Transverse colon (tissue), 4 donors: Measurements from ENCODE around the gene FGD4. TPM values are rescaled to one million over a fixed set of nuclear protein-coding genes. Genes with fewer than 3 reads are reported as not detected.
"Not testable (repeated sequence)": the region's sequence is repeated elsewhere in the genome, so short reads cannot be mapped to it uniquely, and the experiment has no call there.

Experiments used
- DNase-seq: peaks from one replicate; pipeline ENCODE4 v3.0.0-alpha.2; 2019
- H3K27ac ChIP-seq, 4 donors: fragments of 200-600 bp; sonication (generic); 2 replicates each; pipeline ENCODE4 v1.5.1; 2016 to 2018; ENCODE audit warnings: inconsistent platforms in 4 of 4
- H3K27me3 ChIP-seq: fragments of 200-600 bp; sonication (generic); 2 replicates; pipeline ENCODE4 v1.5.1; 2017; ENCODE audit warnings: inconsistent platforms
- H3K36me3 ChIP-seq, 4 donors: fragments of 200-600 bp; sonication (generic); 2 replicates each; pipeline ENCODE4 v1.5.1; 2017 to 2019; ENCODE audit warnings: inconsistent platforms in 4 of 4
- H3K4me1 ChIP-seq, 4 donors: fragments of 200-600 bp; sonication (generic); 2 replicates each; pipeline ENCODE4 v1.5.1; 2017 to 2020; ENCODE audit warnings: inconsistent platforms in 4 of 4
- H3K4me3 ChIP-seq, 4 donors: fragments of 200-600 bp; sonication (generic); 1 replicate in 1 of 4; 2 replicates in 3 of 4; pipeline versions ENCODE4 v1.5.1 to v1.6.1; 2017 to 2019; ENCODE audit warnings: inconsistent platforms in 4 of 4
- H3K9me3 ChIP-seq, 2 donors: fragments of 200-600 bp; sonication (generic); 2 replicates each; pipeline ENCODE4 v1.5.1; 2017 to 2019; ENCODE audit warnings: inconsistent platforms in 2 of 2
- CTCF ChIP-seq, 5 experiments: fragments of 200-600 bp in 3 of 5; fragments of 450-650 bp in 2 of 5; sonication (generic) in 3 of 5; IDR thresholded peaks; 1 replicate in 2 of 5; 2 replicates in 3 of 5; pipeline ENCODE4 v1.5.1; 2016 to 2017; ENCODE audit warnings: antibody characterized with exemption in 5 of 5, inconsistent platforms in 3 of 5, mild to moderate bottlenecking in 2 of 5, moderate library complexity in 1 of 5
- EP300 ChIP-seq: sonication (generic); formaldehyde crosslinking; IDR thresholded peaks from one replicate; pipeline ENCODE4 v1.6.1; 2017; ENCODE audit warnings: antibody characterized with exemption, low read depth
- POLR2A ChIP-seq: fragments of 450-650 bp; IDR thresholded peaks from one replicate; pipeline ENCODE4 v1.6.1; 2016; ENCODE audit warnings: antibody characterized with exemption, mild to moderate bottlenecking, moderate library complexity
- POLR2AphosphoS5 ChIP-seq, 3 donors: sonication (generic); formaldehyde crosslinking; IDR thresholded peaks; one replicate each; pipeline ENCODE4 v1.6.1; 2016; ENCODE audit warnings: antibody characterized with exemption in 3 of 3
- WGBS, 2 donors: methylation state at CpG; one replicate each; pipeline ENCODE4 v1.1.5; 2018; ENCODE audit warnings: low coverage in 1 of 2; 5-methylcytosine and 5-hydroxymethylcytosine counted together
- in situ Hi-C, 4 donors: fragments of 200-750 bp; cut with MboI; loops; one replicate each; pipeline versions ENCODE4 v1.15.0 to v1.15.1; 2017; ENCODE audit warnings: low sequenced_read_pairs in 3 of 4, low pct_ligation_motif_present in 1 of 4, low pct_unique_long_range_greater_than_20kb in 1 of 4
- intact Hi-C: fragments of 100-400 bp; cut with DNase I; formaldehyde crosslinking; loops from one replicate; pipeline ENCODE4 v1.15.1; 2023; ENCODE audit warnings: low total_unique reads
- total RNA-seq, 4 donors: library from RNA; depleted of rRNA; stranded (reverse); fragments of >200 nt; gene quantifications; one replicate each; pipeline ENCODE4 v1.1.0, GENCODE V29; 2016

FGD4 gene
- total RNA-seq, 4 donors from 2014 or later, result 80.2 to 132 (median 98.2) TPM

- peaks cover 3 to 7% (median 5%) of the 10 kb centered on the region in 4 donors for H3K4me1 ChIP-seq
- H3K4me3 ChIP-seq, result no peak overlapping the region
- H3K9me3 ChIP-seq, result no peaks in the 10 kb centered on the region
- 44 to 51% methylated on average over 4 to 5 of the region's 5 CpGs for WGBS, 2 donors
- no peaks in the 10 kb centered on the region for H3K27me3 ChIP-seq
- TF ChIP-seq CTCF (IDR thresholded peaks at IDR 0.05) (no peak), EP300 (no peak), POLR2AphosphoS5 (IDR thresholded peaks at IDR 0.05) (no peak), POLR2A (no peak)
- intact Hi-C loops (no loop called here), in situ Hi-C loops (no loop called here)
- peak overlapping the region; percentile 21 to 60 (median 47) for H3K27ac ChIP-seq
- H3K36me3 ChIP-seq, result no peaks in the 10 kb centered on the region
- DNase-seq, result no peak
These were observed 123.2 kb downstream of the FGD4 start for GRCh38 chr12:32522331-32523221.

- H3K27me3 ChIP-seq, H3K36me3 ChIP-seq, H3K9me3 ChIP-seq, DNase-seq, H3K27ac ChIP-seq, in situ Hi-C loops, intact Hi-C loops, H3K4me3 ChIP-seq, H3K4me1 ChIP-seq: not testable (repeated sequence)
- WGBS, 2 donors, result 91% methylated on average over 19 of the region's 20 CpGs; no CpG with 5 or more reads in 1 of the 2 donors
These were observed 126.4 kb downstream of the FGD4 start for GRCh38 chr12:32525802-32526201.

GRCh38 chr12:32526343-32526742, 127.0 kb downstream of the FGD4 start:
- H3K27ac ChIP-seq, intact Hi-C loops, H3K27me3 ChIP-seq, H3K4me1 ChIP-seq, H3K36me3 ChIP-seq, H3K4me3 ChIP-seq, H3K9me3 ChIP-seq, in situ Hi-C loops, DNase-seq: not testable (repeated sequence)
- WGBS, 2 donors, result 92% methylated on average over 9 of the region's 9 CpGs; no CpG with 5 or more reads in 1 of the 2 donors

GRCh38 chr12:32532422-32532821, 133.1 kb downstream of the FGD4 start:
- Histone ChIP-seq H3K4me3 (no peak overlapping the region), H3K36me3 (no peaks in the 10 kb centered on the region), H3K9me3 (no peaks in the 10 kb centered on the region), H3K27ac (peak overlapping the region; percentile 76 to 84 (median 80)), H3K4me1 (peaks cover 16 to 59% (median 42%) of the 10 kb centered on the region in 4 donors), H3K27me3 (no peaks in the 10 kb centered on the region)
- 16 to 38% methylated on average over 1 of the region's 1 CpG for WGBS, 2 donors
- TF ChIP-seq POLR2A (no peak), POLR2AphosphoS5 (IDR thresholded peaks at IDR 0.05) (no peak), EP300 (no peak), CTCF (IDR thresholded peaks at IDR 0.05) (no peak)
- intact Hi-C loops (no loop called here), in situ Hi-C loops (no loop called here)
- no peak for DNase-seq

- in situ Hi-C loops (no loop called here), intact Hi-C loops (no loop called here)
- Histone ChIP-seq H3K27ac (peak overlapping the region; percentile 76 to 84 (median 80)), H3K4me1 (peaks cover 16 to 63% (median 44%) of the 10 kb centered on the region in 4 donors), H3K36me3 (no peaks in the 10 kb centered on the region), H3K27me3 (no peaks in the 10 kb centered on the region), H3K9me3 (no peaks in the 10 kb centered on the region), H3K4me3 (no peak overlapping the region)
- DNase-seq, result no peak
- no peak for TF ChIP-seq POLR2AphosphoS5 (IDR thresholded peaks at IDR 0.05)
- TF ChIP-seq CTCF (IDR thresholded peaks at IDR 0.05), result no peak
- TF ChIP-seq EP300, result no peak
- TF ChIP-seq POLR2A, result no peak
These were observed 133.6 kb downstream of the FGD4 start for GRCh38 chr12:32532951-32533350.

GRCh38 chr12:32533506-32533905, 134.1 kb downstream of the FGD4 start:
- WGBS, 2 donors, result 67 to 73% methylated on average over 1 to 10 of the region's 10 CpGs
- DNase-seq, intact Hi-C loops, H3K36me3 ChIP-seq, H3K9me3 ChIP-seq, H3K27me3 ChIP-seq, in situ Hi-C loops: not testable (repeated sequence)
- peak overlapping the region; percentile 76 to 84 (median 80) for H3K27ac ChIP-seq
- peak overlapping the region in 1 of 4 donors; percentile 46 for H3K4me3 ChIP-seq
- H3K4me1 ChIP-seq, result peaks cover 16 to 64% (median 44%) of the 10 kb centered on the region in 4 donors
